MM.1S (cell line): ENCODE measurements around the gene DGCR6.
A peak's percentile ranks its signal among the peaks of the same experiment; 100 is the strongest.
"Not testable (repeated sequence)": the region's sequence is repeated elsewhere in the genome, so short reads cannot be mapped to it uniquely, and the experiment has no call there.

Experiments
- DNase-seq: peaks from one replicate; pipeline ENCODE4 v3.0.0-alpha.2; 2015
- H2AFZ ChIP-seq: fragments of 300-600 bp; sonication (generic); 2 replicates; pipeline ENCODE4 v1.6.0; 2016; ENCODE audit warnings: antibody characterized with exemption, low read length
- H3F3A ChIP-seq: fragments of 300-600 bp; sonication (generic); 2 replicates; pipeline ENCODE4 v1.6.1; 2016; ENCODE audit warnings: mild to moderate bottlenecking, antibody characterized with exemption, low read length, moderate library complexity, mixed read lengths; ENCODE audit not compliant: insufficient read depth
- H3K27ac ChIP-seq: fragments of 300-600 bp; sonication (generic); 2 replicates; pipeline ENCODE4 v1.5.1; 2016; ENCODE audit warnings: mild to moderate bottlenecking, low read length
- H3K27me3 ChIP-seq: fragments of 300-600 bp; sonication (generic); replicated peaks from 2 replicates; pipeline ENCODE4 v1.6.0; 2016; ENCODE audit warnings: low read length; ENCODE audit not compliant: insufficient read depth
- H3K36me3 ChIP-seq: fragments of 300-600 bp; sonication (generic); replicated peaks from 2 replicates; pipeline ENCODE4 v1.6.1; 2016; ENCODE audit warnings: mild to moderate bottlenecking, low read length, mixed read lengths; ENCODE audit not compliant: insufficient read depth
- H3K4me1 ChIP-seq: fragments of 300-600 bp; sonication (generic); 2 replicates; pipeline ENCODE4 v1.6.1; 2016; ENCODE audit warnings: low read length, mixed read lengths
- H3K4me2 ChIP-seq: fragments of 300-600 bp; sonication (generic); 2 replicates; pipeline ENCODE4 v1.6.0; 2016; ENCODE audit warnings: low read depth, low read length
- H3K4me3 ChIP-seq: fragments of 300-600 bp; sonication (generic); 2 replicates; pipeline ENCODE4 v1.5.1; 2016; ENCODE audit warnings: low read length, mixed read lengths
- H3K79me2 ChIP-seq: fragments of 300-600 bp; sonication (generic); 2 replicates; pipeline ENCODE4 v1.6.1; 2016; ENCODE audit warnings: mixed run types, low read length, mixed read lengths
- H3K9ac ChIP-seq: fragments of 300-600 bp; sonication (generic); 2 replicates; pipeline ENCODE4 v1.6.1; 2016; ENCODE audit warnings: low read length, mixed read lengths
- H3K9me2 ChIP-seq: fragments of 300-600 bp; sonication (generic); replicated peaks from 2 replicates; pipeline ENCODE4 v1.6.1; 2016; ENCODE audit warnings: mild to moderate bottlenecking, low read length, mixed read lengths; ENCODE audit not compliant: insufficient read depth
- H3K9me3 ChIP-seq: fragments of 300-600 bp; sonication (generic); replicated peaks from 2 replicates; pipeline ENCODE4 v1.6.1; 2016; ENCODE audit warnings: mild to moderate bottlenecking, low read length, mixed read lengths; ENCODE audit not compliant: insufficient read depth
- H4K20me1 ChIP-seq: fragments of 300-600 bp; sonication (generic); 2 replicates; pipeline ENCODE4 v1.6.1; 2016; ENCODE audit warnings: mild to moderate bottlenecking, low read length, moderate library complexity, mixed read lengths; ENCODE audit not compliant: insufficient read depth
- CTCF ChIP-seq: fragments of 300-600 bp; sonication (generic); IDR thresholded peaks from 2 replicates; pipeline ENCODE4 v1.5.1; 2016; ENCODE audit warnings: antibody characterized with exemption, low read length, mixed read lengths
- EZH2 ChIP-seq: fragments of 300-600 bp; sonication (generic); optimal IDR thresholded peaks from 2 replicates; pipeline ENCODE3; 2017; ENCODE audit warnings: low read depth, mild to moderate bottlenecking, antibody characterized with exemption, low read length, mixed read lengths
- EZH2phosphoT487 ChIP-seq: fragments of 300-600 bp; sonication (generic); IDR thresholded peaks from 2 replicates; pipeline ENCODE4 v1.6.1; 2018; ENCODE audit warnings: antibody characterized with exemption, low read length

DGCR6 gene

DNA sequence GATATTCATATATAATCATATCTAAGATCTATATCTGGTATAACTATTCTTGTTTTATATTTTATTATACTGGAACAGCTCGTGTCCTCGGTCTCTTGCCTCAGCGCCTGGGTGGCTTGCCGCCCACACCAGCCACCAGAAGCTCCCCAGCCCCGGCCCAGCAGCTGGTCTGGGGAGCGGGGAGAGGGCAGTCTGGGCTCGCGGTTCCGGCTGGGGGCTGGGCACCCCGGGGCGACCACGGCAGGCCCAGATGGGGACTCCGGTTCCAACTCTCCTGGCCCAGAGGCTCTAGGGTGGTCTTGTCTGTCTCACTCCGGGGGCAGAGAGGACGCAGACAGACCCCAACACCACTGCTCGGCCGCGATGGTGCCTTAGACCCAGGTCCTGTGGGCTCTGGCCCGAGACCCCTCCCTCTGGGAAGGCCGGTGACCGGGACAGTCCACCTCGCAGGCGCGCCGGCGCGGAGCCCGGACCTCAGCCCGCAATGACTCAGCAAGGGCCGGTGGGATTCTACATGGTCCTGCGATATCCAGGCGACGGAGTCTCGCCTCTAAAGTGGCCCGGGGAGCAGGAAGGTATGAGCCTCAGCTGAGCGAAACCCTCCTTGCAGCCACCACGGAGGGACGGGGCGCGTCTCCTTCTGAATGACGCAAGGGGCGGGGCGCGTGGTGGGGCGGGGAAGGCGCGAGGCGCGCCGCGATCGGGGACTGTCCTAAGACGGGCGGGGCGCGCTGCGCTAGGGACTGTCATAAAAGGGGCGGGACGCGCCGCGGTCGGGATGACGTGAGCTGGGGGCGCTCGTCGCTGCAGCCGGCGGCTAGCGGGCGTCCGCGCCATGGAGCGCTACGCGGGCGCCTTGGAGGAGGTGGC is at the start of gene DGCR6:
Gene DGCR6 (plus strand): TSS at position 781 of the 870 bp plus-strand sequence. CDS start 55 bp downstream, at position 836.
- no peak within 1 kb of the TSS for H3K4me3 ChIP-seq
- no peaks in the 10 kb centered on the region for H3K79me2 ChIP-seq
- TF ChIP-seq EZH2, result no peak
- no peak for TF ChIP-seq CTCF
- no peak for TF ChIP-seq EZH2phosphoT487
- no peaks in the 10 kb centered on the region for H3F3A ChIP-seq
- no peak within 1 kb of the TSS for H2AFZ ChIP-seq
- no peaks in the 10 kb centered on the region for H3K27me3 ChIP-seq
- H3K4me1 ChIP-seq, result no peaks in the 10 kb centered on the region
- H3K36me3 ChIP-seq, result no peaks in the 10 kb centered on the region
- DNase-seq, result no peak
- H3K9me2 ChIP-seq, result no peaks in the 10 kb centered on the region
- H3K27ac ChIP-seq, result no peak within 1 kb of the TSS
- H4K20me1 ChIP-seq, result no peaks in the 10 kb centered on the region
- no peak within 1 kb of the TSS for H3K9ac ChIP-seq
- H3K9me3 ChIP-seq, result no peaks in the 10 kb centered on the region
- no peak within 1 kb of the TSS for H3K4me2 ChIP-seq

DNA sequence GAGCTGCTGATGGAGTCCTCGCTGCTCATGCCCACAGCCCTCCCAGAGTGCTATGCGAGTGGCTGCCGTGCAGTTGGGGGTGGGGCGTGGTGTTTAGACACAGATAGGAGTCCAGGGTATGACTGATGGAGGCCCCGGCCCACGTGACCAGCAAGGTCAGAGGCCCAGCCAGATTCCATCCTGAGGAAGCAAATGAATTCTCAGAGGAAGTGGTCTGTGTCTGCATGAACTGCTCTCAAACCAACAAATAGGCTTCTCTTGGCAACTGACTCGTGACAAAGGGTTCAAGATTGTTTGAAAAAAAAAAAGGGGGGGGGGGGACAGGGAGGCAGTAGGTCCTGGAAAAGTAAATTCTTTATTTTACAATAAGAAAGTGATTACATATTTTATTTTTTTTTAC is 46.8 kb upstream of the DGCR6 start:
- DNase-seq, H3K4me1 ChIP-seq, H3K27ac ChIP-seq, H3K9me2 ChIP-seq, H3F3A ChIP-seq, H3K79me2 ChIP-seq, H2AFZ ChIP-seq, H3K4me3 ChIP-seq, H3K36me3 ChIP-seq, H3K4me2 ChIP-seq, H3K9ac ChIP-seq, H3K27me3 ChIP-seq, H4K20me1 ChIP-seq, H3K9me3 ChIP-seq: not testable (repeated sequence)

DNA sequence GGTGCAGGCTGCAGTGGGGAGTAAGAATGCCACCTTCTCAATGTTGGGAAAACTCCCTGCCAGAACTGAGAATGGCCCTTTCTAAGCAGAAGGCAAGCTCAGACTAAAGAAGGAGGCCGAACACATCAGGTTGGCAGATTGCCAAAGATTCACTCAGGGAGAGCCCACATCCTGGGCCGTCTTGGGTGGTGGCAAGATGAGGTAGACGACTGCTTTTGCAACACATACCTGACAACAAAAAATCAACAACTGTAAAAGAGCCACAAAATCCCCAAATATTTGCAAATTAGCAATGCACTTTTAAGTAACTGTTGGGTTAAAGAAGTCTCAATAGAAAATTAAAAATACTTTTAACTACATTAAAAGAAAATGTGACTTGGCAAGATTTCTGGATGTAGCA is 24.9 kb upstream of the DGCR6 start:
- not testable (repeated sequence) for H3K9me3 ChIP-seq, H3K79me2 ChIP-seq, H3K4me1 ChIP-seq, H4K20me1 ChIP-seq, H3K27ac ChIP-seq, H3K4me3 ChIP-seq, H3F3A ChIP-seq, H3K4me2 ChIP-seq, H3K27me3 ChIP-seq, H3K9ac ChIP-seq, H3K9me2 ChIP-seq, H3K36me3 ChIP-seq, H2AFZ ChIP-seq
- DNase-seq, result peak; percentile 25

DNA sequence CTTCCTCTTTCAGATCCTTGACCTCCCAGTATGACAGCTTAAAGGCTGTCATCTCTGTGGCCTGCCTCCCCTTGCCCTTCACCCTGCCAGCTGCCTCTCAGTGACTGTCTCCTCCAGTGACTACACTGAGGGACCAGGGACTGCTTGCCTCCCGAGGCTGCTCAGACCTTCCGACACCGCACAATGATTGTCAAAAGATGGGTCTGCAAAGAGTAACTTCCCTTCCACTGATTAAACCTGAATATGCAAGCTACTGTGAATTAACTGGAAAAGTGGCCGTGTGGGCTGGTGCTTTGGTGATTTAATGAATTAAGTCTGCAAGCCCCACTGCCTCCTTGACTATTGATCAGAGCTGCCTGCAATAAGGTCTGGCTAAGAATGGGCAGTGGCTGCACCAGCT is 21.7 kb upstream of the DGCR6 start:
- H3K79me2 ChIP-seq, H3K4me3 ChIP-seq, H3K4me1 ChIP-seq, H3F3A ChIP-seq, H3K9me3 ChIP-seq, H3K36me3 ChIP-seq, DNase-seq, H4K20me1 ChIP-seq, H2AFZ ChIP-seq, H3K27me3 ChIP-seq, H3K27ac ChIP-seq, H3K4me2 ChIP-seq, H3K9me2 ChIP-seq, H3K9ac ChIP-seq: not testable (repeated sequence)

DNA sequence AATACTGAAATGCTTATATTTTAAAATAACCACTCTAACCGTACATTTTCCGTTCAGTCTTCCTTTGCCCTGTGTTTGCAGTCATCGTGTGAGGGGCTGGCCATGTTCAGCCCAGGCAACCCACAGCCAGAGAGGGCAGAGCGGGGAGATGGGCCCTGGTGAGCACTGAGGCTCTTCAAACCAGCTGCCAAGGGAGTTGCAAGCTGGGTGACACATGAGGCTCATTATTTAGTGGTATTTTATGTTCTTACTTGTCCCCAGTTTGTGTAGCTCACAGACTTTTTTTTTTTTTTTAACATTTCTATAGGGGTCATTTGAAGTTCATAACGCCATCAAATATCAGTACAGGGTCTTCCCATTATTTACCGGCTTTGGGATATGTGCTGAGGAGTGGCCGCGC is 18.0 kb upstream of the DGCR6 start:
- H3K4me1 ChIP-seq, result no peaks in the 10 kb centered on the region
- no peaks in the 10 kb centered on the region for H3K27me3 ChIP-seq
- H3F3A ChIP-seq, result no peaks in the 10 kb centered on the region
- no peak overlapping the region for H3K27ac ChIP-seq
- no peak overlapping the region for H2AFZ ChIP-seq
- H3K9me2 ChIP-seq, result no peaks in the 10 kb centered on the region
- TF ChIP-seq CTCF, result no peak
- TF ChIP-seq EZH2phosphoT487, result no peak
- H3K36me3 ChIP-seq, result no peaks in the 10 kb centered on the region
- no peaks in the 10 kb centered on the region for H4K20me1 ChIP-seq
- no peak overlapping the region for H3K4me2 ChIP-seq
- no peaks in the 10 kb centered on the region for H3K9me3 ChIP-seq
- no peaks in the 10 kb centered on the region for H3K79me2 ChIP-seq
- no peak overlapping the region for H3K4me3 ChIP-seq
- no peak overlapping the region for H3K9ac ChIP-seq
- DNase-seq, result no peak

DNA sequence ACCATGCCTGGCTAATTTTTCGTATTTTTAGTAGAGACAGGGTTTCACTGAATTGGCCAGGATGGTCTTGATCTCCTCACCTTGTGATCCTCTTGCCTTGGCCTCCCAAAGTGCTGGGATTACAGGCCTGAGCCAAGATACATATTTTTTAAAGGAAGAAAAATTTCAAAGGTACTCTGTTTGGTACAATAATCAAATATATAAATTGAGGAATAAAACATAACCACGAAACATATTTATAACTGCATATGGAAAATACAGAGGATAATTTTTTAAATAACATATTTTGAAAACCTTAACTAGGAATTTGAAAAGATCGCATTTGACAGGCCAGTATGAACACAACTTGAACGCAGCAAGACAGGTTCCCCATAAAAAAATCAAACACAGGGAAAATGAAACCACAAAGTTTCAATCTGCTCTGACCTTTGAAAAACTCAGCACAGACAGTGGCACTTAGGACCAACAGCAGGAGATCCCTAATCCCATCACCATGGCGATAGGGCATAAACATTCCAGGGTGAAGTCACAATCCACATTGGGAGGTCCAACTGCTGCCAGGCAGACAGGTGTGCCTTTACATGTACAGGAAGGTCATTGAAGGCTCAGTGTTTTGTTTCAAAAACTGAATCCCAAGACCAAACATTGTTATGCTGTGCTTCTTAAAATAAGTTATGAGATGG is 15.5 kb upstream of the DGCR6 start:
- not testable (repeated sequence) for H3K79me2 ChIP-seq, H3K27ac ChIP-seq, H3K4me2 ChIP-seq, H2AFZ ChIP-seq, H3K36me3 ChIP-seq, H3K4me3 ChIP-seq, H3K4me1 ChIP-seq, H3F3A ChIP-seq, H3K9me3 ChIP-seq, H3K9ac ChIP-seq, H3K9me2 ChIP-seq, H3K27me3 ChIP-seq, H4K20me1 ChIP-seq, DNase-seq
